ENCODE data around the gene ANKRD26.

Gene ANKRD26

DNA sequence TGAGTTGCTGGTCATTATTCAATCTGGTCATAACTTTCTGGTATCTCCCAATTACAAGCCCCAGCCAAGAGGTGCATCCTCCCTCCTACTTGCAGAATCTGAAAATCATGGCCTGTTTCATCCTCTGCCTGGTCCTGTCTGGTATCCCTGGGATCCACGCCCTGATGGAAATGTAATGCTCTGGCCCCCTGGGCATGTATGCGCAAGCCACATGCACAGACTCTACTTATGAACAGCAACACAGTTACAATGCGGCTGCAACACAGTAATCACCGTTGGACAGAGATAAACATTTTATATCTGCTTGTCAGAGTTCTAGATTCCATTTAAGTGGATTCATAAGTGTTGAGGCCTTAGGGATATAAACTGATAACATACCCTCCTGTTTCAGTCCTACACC lies 121.8 kb downstream of the ANKRD26 start:
- H3K9me3 Mint-ChIP-seq, result no peaks in the 10 kb centered on the region
- DNase-seq, result no peak
- H3K27me3 Mint-ChIP-seq (ENCODE audit: low read depth, poor library complexity), result no peaks in the 10 kb centered on the region
- TF ChIP-seq, protein P1, sequence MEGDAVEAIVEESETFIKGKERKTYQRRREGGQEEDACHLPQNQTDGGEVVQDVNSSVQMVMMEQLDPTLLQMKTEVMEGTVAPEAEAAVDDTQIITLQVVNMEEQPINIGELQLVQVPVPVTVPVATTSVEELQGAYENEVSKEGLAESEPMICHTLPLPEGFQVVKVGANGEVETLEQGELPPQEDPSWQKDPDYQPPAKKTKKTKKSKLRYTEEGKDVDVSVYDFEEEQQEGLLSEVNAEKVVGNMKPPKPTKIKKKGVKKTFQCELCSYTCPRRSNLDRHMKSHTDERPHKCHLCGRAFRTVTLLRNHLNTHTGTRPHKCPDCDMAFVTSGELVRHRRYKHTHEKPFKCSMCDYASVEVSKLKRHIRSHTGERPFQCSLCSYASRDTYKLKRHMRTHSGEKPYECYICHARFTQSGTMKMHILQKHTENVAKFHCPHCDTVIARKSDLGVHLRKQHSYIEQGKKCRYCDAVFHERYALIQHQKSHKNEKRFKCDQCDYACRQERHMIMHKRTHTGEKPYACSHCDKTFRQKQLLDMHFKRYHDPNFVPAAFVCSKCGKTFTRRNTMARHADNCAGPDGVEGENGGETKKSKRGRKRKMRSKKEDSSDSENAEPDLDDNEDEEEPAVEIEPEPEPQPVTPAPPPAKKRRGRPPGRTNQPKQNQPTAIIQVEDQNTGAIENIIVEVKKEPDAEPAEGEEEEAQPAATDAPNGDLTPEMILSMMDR (IDR thresholded peaks at IDR 0.05), result no peak
- no peak overlapping the region for H3K4me3 Mint-ChIP-seq
- peaks cover 35% of the 10 kb centered on the region for H3K36me3 Mint-ChIP-seq (ENCODE audit: low read depth)
- H3K4me1 Mint-ChIP-seq, result peaks cover 5% of the 10 kb centered on the region
- no peak overlapping the region for H3K27ac Mint-ChIP-seq

DNA sequence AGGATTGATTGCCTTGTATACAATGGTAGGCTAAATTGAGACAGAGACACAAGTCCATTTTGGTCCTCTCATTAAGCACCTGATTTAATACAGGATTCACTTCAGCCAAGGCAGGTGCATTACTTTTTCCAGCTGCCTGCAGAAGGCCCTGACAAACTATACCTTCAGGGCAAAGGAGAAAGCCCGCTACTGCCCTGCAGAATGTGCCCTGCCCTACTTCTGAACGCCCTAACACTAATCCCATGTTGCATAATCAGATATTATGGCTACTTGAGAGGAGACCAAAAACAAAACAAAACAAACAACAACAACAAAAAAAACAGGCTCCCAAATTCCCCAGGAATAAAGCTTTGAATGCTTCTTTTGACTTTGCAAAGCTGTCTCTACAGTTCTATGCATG lies 122.7 kb downstream of the ANKRD26 start:
- Mint-ChIP-seq H3K9me3 (no peaks in the 10 kb centered on the region), H3K27me3 (ENCODE audit: low read depth, poor library complexity) (no peaks in the 10 kb centered on the region), H3K4me3 (no peak overlapping the region), H3K36me3 (ENCODE audit: low read depth) (peaks cover 35% of the 10 kb centered on the region), H3K4me1 (peaks cover 5% of the 10 kb centered on the region), H3K27ac (no peak overlapping the region)
- DNase-seq, result no peak
- TF ChIP-seq, protein P1 (IDR thresholded peaks at IDR 0.05), result no peak

DNA sequence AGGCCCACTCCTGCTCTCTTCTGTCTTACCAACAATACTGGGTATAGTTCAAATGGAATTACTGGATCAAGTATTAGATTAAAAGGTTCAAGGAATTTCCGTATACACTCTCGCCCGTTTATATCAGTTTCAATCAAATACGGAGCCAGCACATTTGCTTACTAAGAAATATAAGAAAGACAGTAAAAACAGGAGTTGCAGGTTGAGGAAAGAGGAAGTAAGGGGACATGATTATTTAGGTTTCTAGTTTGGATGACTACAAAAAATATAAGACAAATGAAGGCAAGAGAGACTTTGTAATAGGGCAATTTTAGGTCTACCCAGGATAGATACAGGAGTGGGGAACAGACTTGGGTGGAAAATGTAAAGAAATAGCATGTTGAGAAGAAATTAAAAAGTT lies 129.6 kb downstream of the ANKRD26 start:
- Mint-ChIP-seq H3K27ac (no peak overlapping the region), H3K9me3 (peaks cover 6% of the 10 kb centered on the region), H3K36me3 (ENCODE audit: low read depth) (peaks cover 55% of the 10 kb centered on the region), H3K27me3 (ENCODE audit: low read depth, poor library complexity) (no peaks in the 10 kb centered on the region), H3K4me3 (no peak overlapping the region), H3K4me1 (peaks cover 5% of the 10 kb centered on the region)
- DNase-seq, result no peak
- TF ChIP-seq, protein P1 (IDR thresholded peaks at IDR 0.05), result no peak

DNA sequence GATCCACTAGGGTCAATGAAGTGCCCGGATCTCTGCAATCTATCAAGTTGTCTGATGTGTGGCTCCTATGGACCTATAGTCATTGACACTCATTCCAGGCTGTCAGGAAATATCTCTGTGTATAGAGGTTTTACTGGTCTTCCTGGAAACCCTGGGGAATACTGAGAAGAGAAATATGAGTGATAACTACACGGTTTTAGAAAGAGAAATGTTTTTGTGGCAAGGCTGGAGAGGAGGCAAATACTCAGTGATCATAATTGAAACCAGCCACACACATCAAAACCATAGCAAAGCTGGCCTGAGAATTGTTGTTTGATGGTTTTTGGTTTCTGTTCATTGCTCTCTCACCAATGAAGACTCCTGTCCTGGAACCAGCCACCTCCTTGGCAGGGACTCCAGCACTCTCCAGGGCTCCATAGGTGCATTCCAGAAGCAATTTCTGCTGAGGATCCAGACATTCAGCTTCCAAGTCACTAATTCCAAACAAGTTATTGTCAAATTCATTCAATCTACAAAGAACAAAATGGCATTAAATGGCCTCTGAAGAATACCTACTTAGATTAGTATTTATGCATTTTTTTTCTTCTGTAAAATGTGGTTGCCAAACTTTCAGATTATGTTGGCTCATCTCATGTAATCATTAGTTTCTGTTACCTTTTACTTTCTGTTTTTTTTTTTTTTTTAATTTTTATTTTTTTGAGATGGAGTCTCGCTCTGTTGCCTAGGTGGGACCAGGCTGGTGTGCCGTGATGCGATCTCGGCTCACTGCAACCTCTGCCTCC lies 131.0 kb downstream of the ANKRD26 start:
- Mint-ChIP-seq H3K36me3 (ENCODE audit: low read depth) (peaks cover 56% of the 10 kb centered on the region), H3K27ac (no peak overlapping the region), H3K27me3 (ENCODE audit: low read depth, poor library complexity) (no peaks in the 10 kb centered on the region), H3K9me3 (peaks cover 8% of the 10 kb centered on the region), H3K4me1 (no peaks in the 10 kb centered on the region), H3K4me3 (no peak overlapping the region)
- no peak for DNase-seq
- TF ChIP-seq, protein P1 (IDR thresholded peaks at IDR 0.05), result no peak

DNA sequence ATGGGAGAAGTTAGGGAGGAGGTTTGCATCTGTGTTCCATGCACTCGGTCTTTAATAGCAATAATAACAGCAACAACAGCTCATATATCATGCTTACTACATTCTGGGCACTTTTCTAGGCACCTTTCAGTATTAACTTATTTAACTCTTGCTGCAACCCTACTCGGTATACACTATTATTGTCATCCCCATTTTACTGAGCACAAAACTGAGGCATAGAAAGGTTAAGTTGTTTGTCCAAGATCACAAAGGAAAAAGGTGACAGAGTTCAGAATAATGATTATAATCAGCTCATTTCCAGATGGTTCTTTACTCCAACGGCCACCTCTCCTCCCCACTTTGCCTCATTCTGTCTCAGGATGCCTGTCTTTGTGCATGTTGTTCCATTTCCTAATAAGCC lies 137.5 kb downstream of the ANKRD26 start:
- Mint-ChIP-seq H3K9me3 (peaks cover 8% of the 10 kb centered on the region), H3K27ac (no peak overlapping the region), H3K36me3 (ENCODE audit: low read depth) (peaks cover 34% of the 10 kb centered on the region), H3K27me3 (ENCODE audit: low read depth, poor library complexity) (peaks cover 3% of the 10 kb centered on the region), H3K4me1 (no peaks in the 10 kb centered on the region), H3K4me3 (no peak overlapping the region)
- DNase-seq, result no peak
- TF ChIP-seq, protein P1 (IDR thresholded peaks at IDR 0.05), result no peak

DNA sequence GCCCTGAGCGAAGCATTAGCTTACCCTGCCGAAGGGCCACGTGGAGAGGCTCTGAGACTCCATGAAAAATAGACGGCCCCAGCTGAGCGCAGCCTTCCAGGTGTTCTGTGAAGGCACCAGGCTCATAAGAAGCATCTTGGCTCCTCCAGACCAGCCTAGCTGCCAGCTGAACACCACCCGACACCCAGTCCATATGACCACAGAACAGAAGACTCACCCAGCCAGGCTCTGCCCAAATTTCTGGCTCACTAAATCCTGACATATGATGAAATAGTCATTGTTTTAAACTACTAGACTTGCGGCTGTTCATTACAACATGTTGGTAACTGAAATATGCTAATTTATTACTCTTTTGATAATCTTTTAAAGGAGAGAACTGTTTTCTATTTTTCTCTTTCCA lies 140.0 kb downstream of the ANKRD26 start:
- TF ChIP-seq, protein P1 (IDR thresholded peaks at IDR 0.05), result no peak
- Mint-ChIP-seq H3K36me3 (ENCODE audit: low read depth) (peaks cover 10% of the 10 kb centered on the region), H3K27me3 (ENCODE audit: low read depth, poor library complexity) (peaks cover 3% of the 10 kb centered on the region), H3K4me1 (no peaks in the 10 kb centered on the region), H3K4me3 (no peak overlapping the region), H3K27ac (no peak overlapping the region), H3K9me3 (no peaks in the 10 kb centered on the region)
- no peak for DNase-seq
